ENCODE measurements around the gene PPP4R3B.
A peak's percentile ranks its signal among the peaks of the same experiment; 100 is the strongest.

PPP4R3B gene

DNA sequence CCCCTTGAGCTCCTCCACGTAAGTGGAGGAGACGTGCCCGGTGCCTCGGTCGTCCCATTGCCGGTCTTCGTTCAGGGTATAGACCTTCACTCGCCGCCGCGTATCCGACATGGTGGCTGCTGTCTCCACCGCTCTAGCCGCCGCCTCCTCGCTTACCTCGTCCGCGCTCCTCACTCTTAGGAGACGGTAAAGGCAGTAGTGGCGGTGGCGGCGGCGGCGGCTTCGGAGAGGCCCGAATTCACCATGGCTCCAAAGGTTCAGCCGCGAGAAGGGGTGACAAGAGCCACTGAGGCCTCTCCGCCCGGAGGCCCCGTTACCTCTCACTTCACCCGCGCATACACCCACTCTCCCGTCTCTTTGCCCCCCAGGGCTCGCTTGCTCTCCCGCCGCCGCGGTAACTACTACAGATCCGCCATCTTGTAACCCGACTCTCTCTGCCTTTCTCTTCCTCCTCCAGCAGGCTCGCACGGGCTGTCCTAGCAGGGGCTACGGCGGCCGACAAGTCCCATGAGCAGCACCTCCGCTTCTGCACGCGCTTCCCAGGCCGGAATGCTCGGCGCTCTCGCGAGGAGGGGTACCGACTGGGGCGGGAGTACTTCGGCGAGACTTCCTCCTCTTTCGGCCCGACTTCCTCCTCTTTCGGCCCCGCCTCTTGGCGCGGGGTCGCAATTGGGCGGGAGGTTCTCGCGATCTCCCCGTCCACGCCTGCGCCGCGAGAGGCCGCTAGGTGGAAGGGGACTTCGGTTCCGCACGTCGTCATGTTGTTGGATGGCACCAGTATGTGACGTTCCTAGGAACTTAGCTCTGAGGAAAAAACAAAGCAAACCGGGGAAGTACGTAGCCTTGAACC, at the start of gene PPP4R3B:
Gene PPP4R3B, minus strand, starts transcription at position 448 of the 850 bp plus-strand sequence. Its CDS starts 337 bp downstream, at position 111.
- TF ChIP-seq CTCF (IDR thresholded peaks at IDR 0.05; ENCODE audit: borderline replicate concordance, extremely low read depth, low read length, poor library complexity, severe bottlenecking) (peak; percentile 47), EZH2 (IDR thresholded peaks at IDR 0.05; ENCODE audit: borderline replicate concordance, low read depth, low read length, severe bottlenecking) (no peak)
- Histone ChIP-seq H3K4me3 (ENCODE audit: low read depth in 1 of 2, low read length in 2 of 2) (peak within 1 kb of the TSS; percentile 75 to 89), H3K36me3 (ENCODE audit: insufficient read depth, low read length) (peaks cover 58% of the 10 kb centered on the region), H3K27me3 (ENCODE audit: insufficient read depth, low read length, poor library complexity) (no peaks in the 10 kb centered on the region), H4K20me1 (ENCODE audit: insufficient read depth, low read length) (peaks cover 50% of the 10 kb centered on the region), H3K9ac (ENCODE audit: low read depth, low read length) (peak within 1 kb of the TSS; percentile 95), H3K4me2 (ENCODE audit: insufficient read depth, low read length) (peak within 1 kb of the TSS; percentile 89), H3K79me2 (ENCODE audit: insufficient read depth, low read length) (peaks cover 95% of the 10 kb centered on the region), H3K27ac (ENCODE audit: low read length) (peak within 1 kb of the TSS; percentile 94), H3K9me3 (ENCODE audit: insufficient read depth, low read length, severe bottlenecking) (no peaks in the 10 kb centered on the region), H3K4me1 (ENCODE audit: insufficient read depth, low read length) (peaks cover 54% of the 10 kb centered on the region), H2AFZ (ENCODE audit: low read depth, low read length) (peak within 1 kb of the TSS; percentile 87)
- DNase-seq (peak; percentile 100), ATAC-seq (ENCODE audit: insufficient read depth, low read depth) (peak; percentile 87)

DNA sequence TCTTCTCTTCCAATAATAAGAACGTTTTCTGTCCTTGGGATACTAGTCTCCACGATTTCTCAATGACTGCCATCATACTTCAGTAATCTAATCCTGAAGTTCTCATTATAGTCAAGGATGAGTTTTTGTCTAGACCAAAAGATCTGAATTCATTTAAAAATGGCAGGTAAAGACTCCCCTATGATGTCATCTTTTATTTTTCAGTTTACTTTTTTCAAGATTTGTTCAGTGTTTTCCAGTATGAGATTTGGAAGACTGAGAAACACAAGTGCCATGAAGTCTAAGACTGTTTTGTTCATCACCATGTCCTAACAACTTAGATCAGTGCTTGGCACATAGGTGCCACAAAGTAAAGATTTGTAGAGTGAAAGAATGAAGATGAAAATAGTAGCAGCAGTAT, 35.8 kb upstream of the PPP4R3B start:
- DNase-seq, result no peak
- no peak overlapping the region for H3K4me3 ChIP-seq (ENCODE audit: low read depth in 1 of 2, low read length in 2 of 2)
- peaks cover 50% of the 10 kb centered on the region; the same call in 1 of the 2 replicates for H3K36me3 ChIP-seq (ENCODE audit: insufficient read depth, low read length)
- H3K27ac ChIP-seq (ENCODE audit: low read length), result no peak overlapping the region
- H2AFZ ChIP-seq (ENCODE audit: low read depth, low read length), result no peak overlapping the region
- H3K79me2 ChIP-seq (ENCODE audit: insufficient read depth, low read length), result no peaks in the 10 kb centered on the region
- no peaks in the 10 kb centered on the region for H3K27me3 ChIP-seq (ENCODE audit: insufficient read depth, low read length, poor library complexity)
- H3K9ac ChIP-seq (ENCODE audit: low read depth, low read length), result no peak overlapping the region
- no peaks in the 10 kb centered on the region for H3K9me3 ChIP-seq (ENCODE audit: insufficient read depth, low read length, severe bottlenecking)
- H3K4me2 ChIP-seq (ENCODE audit: insufficient read depth, low read length), result no peak overlapping the region
- no peaks in the 10 kb centered on the region for H4K20me1 ChIP-seq (ENCODE audit: insufficient read depth, low read length)
- no peak for ATAC-seq (ENCODE audit: insufficient read depth, low read depth)
- H3K4me1 ChIP-seq (ENCODE audit: insufficient read depth, low read length), result no peaks in the 10 kb centered on the region
- TF ChIP-seq EZH2 (IDR thresholded peaks at IDR 0.05; ENCODE audit: borderline replicate concordance, low read depth, low read length, severe bottlenecking) (no peak), CTCF (IDR thresholded peaks at IDR 0.05; ENCODE audit: borderline replicate concordance, extremely low read depth, low read length, poor library complexity, severe bottlenecking) (no peak)

- peaks cover 52% of the 10 kb centered on the region; the same call in 1 of the 2 replicates for H3K36me3 ChIP-seq (ENCODE audit: insufficient read depth, low read length)
These were observed 31.8 kb upstream of the PPP4R3B start for GRCh38 chr2:55649211-55649610.

More at GRCh38 chr2:55649211-55649610, 31.8 kb upstream of the PPP4R3B start:
- no peaks in the 10 kb centered on the region for H4K20me1 ChIP-seq (ENCODE audit: insufficient read depth, low read length)
- H3K27ac ChIP-seq (ENCODE audit: low read length), result no peak overlapping the region
- no peak for TF ChIP-seq EZH2 (IDR thresholded peaks at IDR 0.05; ENCODE audit: borderline replicate concordance, low read depth, low read length, severe bottlenecking)
- TF ChIP-seq CTCF (IDR thresholded peaks at IDR 0.05; ENCODE audit: borderline replicate concordance, extremely low read depth, low read length, poor library complexity, severe bottlenecking), result no peak
- DNase-seq (no peak), ATAC-seq (ENCODE audit: insufficient read depth, low read depth) (no peak)
- H3K4me3 ChIP-seq (ENCODE audit: low read depth in 1 of 2, low read length in 2 of 2), result no peak overlapping the region
- H3K4me1 ChIP-seq (ENCODE audit: insufficient read depth, low read length), result no peaks in the 10 kb centered on the region
- no peak overlapping the region for H3K4me2 ChIP-seq (ENCODE audit: insufficient read depth, low read length)
- no peaks in the 10 kb centered on the region for H3K9me3 ChIP-seq (ENCODE audit: insufficient read depth, low read length, severe bottlenecking)
- no peak overlapping the region for H3K9ac ChIP-seq (ENCODE audit: low read depth, low read length)
- no peaks in the 10 kb centered on the region for H3K79me2 ChIP-seq (ENCODE audit: insufficient read depth, low read length)
- H3K27me3 ChIP-seq (ENCODE audit: insufficient read depth, low read length, poor library complexity), result no peaks in the 10 kb centered on the region
- no peak overlapping the region for H2AFZ ChIP-seq (ENCODE audit: low read depth, low read length)
